WTC11 (cell line): ENCODE measurements around the gene GPC1. TPM values are rescaled to one million over a fixed set of nuclear protein-coding genes. Genes with fewer than 3 reads are reported as not detected.

ENCODE experiments used
- ATAC-seq: fragments of 200-7000 bp; cut with Tn5 transposase; 2 replicates; pipeline ENCODE4 v1.10.0; 2021; ENCODE audit warnings: mild to moderate bottlenecking, moderate library complexity
- CTCF ChIA-PET: fragments of 300-600 bp; sonication (Branson Sonifier 250); formaldehyde crosslinking; loops from one replicate; lab custom pipeline; 2021; ENCODE audit warnings: antibody characterized with exemption; lab: Charles Lee
- POLR2A ChIA-PET: fragments of 350-600 bp; sonication (Branson Sonifier 250); formaldehyde crosslinking; loops from one replicate; lab custom pipeline; 2021; ENCODE audit warnings: antibody characterized with exemption; lab: Charles Lee
- DNase-seq: peaks from one replicate; pipeline ENCODE4 v3.0.0; 2021; ENCODE audit warnings: low spot score
- H3K27ac Mint-ChIP-seq: 2 replicates; pipeline ENCODE4 v1.8.0; 2021; ENCODE audit warnings: mixed read lengths
- H3K27me3 Mint-ChIP-seq: 2 replicates; pipeline ENCODE4 v1.8.0; 2021; ENCODE audit warnings: low read depth, mild to moderate bottlenecking, moderate library complexity, mixed read lengths
- H3K36me3 Mint-ChIP-seq: 2 replicates; pipeline ENCODE4 v1.8.0; 2021; ENCODE audit warnings: mixed read lengths
- H3K4me1 Mint-ChIP-seq: 2 replicates; pipeline ENCODE4 v1.8.0; 2022; ENCODE audit warnings: mixed read lengths
- H3K4me3 Mint-ChIP-seq: 2 replicates; pipeline ENCODE4 v1.8.0; 2021; ENCODE audit warnings: mild to moderate bottlenecking, moderate library complexity, mixed read lengths
- H3K9me3 Mint-ChIP-seq: 2 replicates; pipeline ENCODE4 v1.8.0; 2021; ENCODE audit warnings: mixed read lengths
- ELF4 ChIP-seq: sonication (generic); formaldehyde crosslinking; IDR thresholded peaks from 2 replicates; pipeline ENCODE4 v1.8.1; 2022; ENCODE audit warnings: low read depth, mild to moderate bottlenecking, moderate library complexity, missing genetic modification reagents
- ESRRA ChIP-seq: sonication (generic); formaldehyde crosslinking; IDR thresholded peaks from 2 replicates; pipeline ENCODE4 v1.8.1; 2022; ENCODE audit warnings: mild to moderate bottlenecking, missing genetic modification reagents, borderline replicate concordance
- GRHL2 ChIP-seq: fragments of 250-450 bp; sonication (Bioruptor Pico); IDR thresholded peaks from 2 replicates; pipeline ENCODE4 v1.8.0; 2022; ENCODE audit warnings: mild to moderate bottlenecking, moderate library complexity; ENCODE audit not compliant: insufficient replicate concordance, severe bottlenecking
- GTF2I ChIP-seq: fragments of 250-450 bp; sonication (Bioruptor Pico); conservative IDR thresholded peaks from 2 replicates; pipeline ENCODE4 v1.4.0; 2021; ENCODE audit warnings: mild to moderate bottlenecking
- JUN ChIP-seq: sonication (generic); formaldehyde crosslinking; IDR thresholded peaks from 2 replicates; pipeline ENCODE4 v1.8.0; 2023; ENCODE audit warnings: mild to moderate bottlenecking, missing genetic modification reagents
- KAT7 ChIP-seq: sonication (generic); formaldehyde crosslinking; IDR thresholded peaks from 2 replicates; pipeline ENCODE4 v1.8.1; 2023; ENCODE audit warnings: missing genetic modification reagents, mild to moderate bottlenecking, borderline replicate concordance
- NFYB ChIP-seq: sonication (generic); formaldehyde crosslinking; conservative IDR thresholded peaks from 2 replicates; pipeline ENCODE4 v1.8.0; 2022; ENCODE audit warnings: low read depth, missing genetic modification reagents
- NR2C2 ChIP-seq: sonication (generic); formaldehyde crosslinking; IDR thresholded peaks from 2 replicates; pipeline ENCODE4 v1.8.0; 2022; ENCODE audit warnings: mild to moderate bottlenecking, missing genetic modification reagents
- ZNF121 ChIP-seq: sonication (generic); formaldehyde crosslinking; IDR thresholded peaks from 2 replicates; pipeline ENCODE4 v1.8.0; 2023; ENCODE audit warnings: missing genetic modification reagents
- ZNF317 ChIP-seq: sonication (generic); formaldehyde crosslinking; IDR thresholded peaks from 2 replicates; pipeline ENCODE4 v1.8.1; 2023; ENCODE audit warnings: low read depth, mild to moderate bottlenecking, moderate library complexity, missing genetic modification reagents, borderline replicate concordance
- ZNF423 ChIP-seq: fragments of 250-450 bp; sonication (Bioruptor Pico); IDR thresholded peaks from 2 replicates; pipeline ENCODE4 v2.1.2; 2022; ENCODE audit warnings: mild to moderate bottlenecking, moderate library complexity
- total RNA-seq: library from RNA; stranded (reverse); gene quantifications from 3 replicates; pipeline ENCODE4 v1.2.3, GENCODE V29; 2021
- TF ChIP-seq, protein P1 (sequence below): sonication (generic); formaldehyde crosslinking; IDR thresholded peaks from 2 replicates; pipeline ENCODE4 v1.8.1; 2022; ENCODE audit warnings: missing genetic modification reagents, borderline replicate concordance
- TF ChIP-seq, protein P2 (sequence below): sonication (generic); formaldehyde crosslinking; IDR thresholded peaks from 2 replicates; pipeline ENCODE4 v1.8.0; 2022; ENCODE audit warnings: mild to moderate bottlenecking, missing genetic modification reagents
- TF ChIP-seq, protein P3 (sequence below): sonication (generic); formaldehyde crosslinking; IDR thresholded peaks from 2 replicates; pipeline ENCODE4 v1.8.1; 2023; ENCODE audit warnings: mild to moderate bottlenecking, moderate library complexity, missing genetic modification reagents
- TF ChIP-seq, protein P4 (sequence below): sonication (generic); formaldehyde crosslinking; IDR thresholded peaks from 2 replicates; pipeline ENCODE4 v1.8.0; 2023; ENCODE audit warnings: missing genetic modification reagents
- TF ChIP-seq, protein P5 (sequence below): fragments of 250-450 bp; sonication (Bioruptor Pico); IDR thresholded peaks from 2 replicates; pipeline ENCODE4 v1.9.0; 2021; ENCODE audit warnings: mild to moderate bottlenecking
- TF ChIP-seq, protein P6 (sequence below): sonication (generic); formaldehyde crosslinking; conservative IDR thresholded peaks from 2 replicates; pipeline ENCODE4 v1.8.1; 2023; ENCODE audit warnings: mild to moderate bottlenecking, low read depth, missing genetic modification reagents, moderate library complexity

GPC1 gene
- total RNA-seq, 1 experiment from 2014 or later, result 41.5 TPM

DNA sequence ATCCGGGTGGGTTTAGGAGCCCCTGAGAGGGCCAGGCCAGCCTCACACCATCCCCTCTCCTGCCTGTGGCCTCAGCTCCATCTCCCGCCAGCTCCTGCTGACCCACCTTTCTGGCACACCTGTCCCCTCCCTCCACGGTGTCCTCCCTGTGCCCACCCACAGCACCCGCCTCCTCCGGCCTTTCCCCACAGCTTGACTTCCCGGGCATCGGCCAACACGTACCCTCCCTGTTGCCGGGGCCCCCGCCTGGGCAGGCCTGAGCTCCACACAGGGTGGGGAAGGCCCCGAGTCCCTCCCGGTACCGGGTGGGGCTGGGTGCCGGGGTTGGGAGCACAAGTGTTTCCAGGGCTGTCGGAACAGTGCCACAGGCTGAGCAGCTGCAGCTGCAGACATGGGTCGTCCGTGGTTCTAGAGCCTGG is 6.5 kb downstream of the GPC1 start (continued):
- TF ChIP-seq, protein P1, sequence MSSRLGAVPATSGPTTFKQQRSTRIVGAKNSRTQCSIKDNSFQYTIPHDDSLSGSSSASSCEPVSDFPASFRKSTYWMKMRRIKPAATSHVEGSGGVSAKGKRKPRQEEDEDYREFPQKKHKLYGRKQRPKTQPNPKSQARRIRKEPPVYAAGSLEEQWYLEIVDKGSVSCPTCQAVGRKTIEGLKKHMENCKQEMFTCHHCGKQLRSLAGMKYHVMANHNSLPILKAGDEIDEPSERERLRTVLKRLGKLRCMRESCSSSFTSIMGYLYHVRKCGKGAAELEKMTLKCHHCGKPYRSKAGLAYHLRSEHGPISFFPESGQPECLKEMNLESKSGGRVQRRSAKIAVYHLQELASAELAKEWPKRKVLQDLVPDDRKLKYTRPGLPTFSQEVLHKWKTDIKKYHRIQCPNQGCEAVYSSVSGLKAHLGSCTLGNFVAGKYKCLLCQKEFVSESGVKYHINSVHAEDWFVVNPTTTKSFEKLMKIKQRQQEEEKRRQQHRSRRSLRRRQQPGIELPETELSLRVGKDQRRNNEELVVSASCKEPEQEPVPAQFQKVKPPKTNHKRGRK, result no peak
- TF ChIP-seq, protein P2, sequence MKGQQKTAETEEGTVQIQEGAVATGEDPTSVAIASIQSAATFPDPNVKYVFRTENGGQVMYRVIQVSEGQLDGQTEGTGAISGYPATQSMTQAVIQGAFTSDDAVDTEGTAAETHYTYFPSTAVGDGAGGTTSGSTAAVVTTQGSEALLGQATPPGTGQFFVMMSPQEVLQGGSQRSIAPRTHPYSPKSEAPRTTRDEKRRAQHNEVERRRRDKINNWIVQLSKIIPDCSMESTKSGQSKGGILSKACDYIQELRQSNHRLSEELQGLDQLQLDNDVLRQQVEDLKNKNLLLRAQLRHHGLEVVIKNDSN (CRISPR knock-in tag), result no peak

DNA sequence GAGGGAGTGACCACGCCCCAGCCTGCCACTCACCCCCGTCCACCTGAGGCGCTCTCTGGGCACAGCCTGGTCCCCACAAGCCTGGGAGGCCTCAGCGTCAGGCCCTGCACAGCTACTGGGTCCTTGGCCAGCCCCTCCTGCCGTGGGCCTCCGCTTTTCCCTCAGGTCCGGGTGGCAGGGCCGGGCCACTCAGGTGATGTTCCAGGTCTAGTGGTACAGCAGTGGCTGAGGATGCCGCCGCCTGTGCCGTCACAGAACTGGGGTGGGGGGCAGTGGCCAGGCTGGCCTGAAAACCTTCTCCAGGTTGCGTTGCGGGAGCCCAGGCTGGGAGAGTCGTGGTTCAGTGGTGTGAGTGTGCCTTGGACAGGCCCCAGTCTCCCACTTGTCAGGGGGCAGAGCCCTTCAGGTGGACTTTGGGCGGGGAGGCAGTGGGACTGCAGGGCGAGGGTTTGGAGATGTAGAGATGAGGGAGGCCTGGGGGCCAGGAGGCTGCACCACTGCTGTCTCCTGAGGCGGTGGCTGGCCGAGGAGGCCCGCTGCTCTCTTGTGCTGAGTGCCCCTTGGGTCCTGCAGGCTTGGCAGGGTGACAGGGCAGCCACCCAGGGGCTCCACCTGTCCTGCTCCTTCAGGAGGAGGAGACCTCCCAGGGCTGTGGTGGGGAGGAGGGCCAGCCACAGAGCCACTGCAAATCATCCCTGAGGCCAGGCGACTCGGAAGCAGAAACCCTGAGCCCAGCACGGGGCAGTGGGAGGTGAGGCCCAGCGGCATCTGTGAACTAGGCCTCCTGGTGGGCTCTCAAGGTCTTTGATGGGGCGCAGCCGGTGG is 7.6 kb downstream of the GPC1 start:
- Mint-ChIP-seq H3K36me3 (no peaks in the 10 kb centered on the region), H3K27me3 (peaks cover 1% of the 10 kb centered on the region), H3K27ac (no peak overlapping the region), H3K9me3 (no peaks in the 10 kb centered on the region), H3K4me3 (no peak overlapping the region), H3K4me1 (no peaks in the 10 kb centered on the region; the same call in 1 of the 2 replicates)
- ATAC-seq, result no peak
- ChIA-PET CTCF (no interaction called here), POLR2A (no interaction called here)
- DNase-seq, result no peak
- TF ChIP-seq NFYB (CRISPR knock-in tag), result no peak
- TF ChIP-seq ELF4, result no peak

DNA sequence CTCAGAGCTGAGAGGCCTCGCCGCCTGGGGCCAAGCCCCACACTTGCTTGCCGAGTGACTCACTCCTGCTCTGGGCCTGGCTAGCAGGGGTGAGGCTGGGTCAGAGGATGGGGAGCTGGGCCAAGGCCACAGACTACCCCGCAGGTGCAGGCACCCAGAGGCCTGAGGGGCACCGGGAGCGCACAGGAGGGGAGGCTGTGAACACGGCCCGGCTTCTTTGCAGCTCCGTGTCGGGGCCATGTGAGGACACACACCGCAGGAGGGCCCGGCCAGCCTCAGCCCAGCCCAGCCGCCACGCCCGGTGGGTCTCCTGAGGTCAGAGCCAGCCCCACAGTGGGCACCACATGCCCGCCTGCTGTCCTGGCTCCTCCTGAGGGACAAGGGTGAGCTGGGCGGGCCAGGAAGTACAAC is 8.4 kb downstream of the GPC1 start:
- TF ChIP-seq, protein P3, sequence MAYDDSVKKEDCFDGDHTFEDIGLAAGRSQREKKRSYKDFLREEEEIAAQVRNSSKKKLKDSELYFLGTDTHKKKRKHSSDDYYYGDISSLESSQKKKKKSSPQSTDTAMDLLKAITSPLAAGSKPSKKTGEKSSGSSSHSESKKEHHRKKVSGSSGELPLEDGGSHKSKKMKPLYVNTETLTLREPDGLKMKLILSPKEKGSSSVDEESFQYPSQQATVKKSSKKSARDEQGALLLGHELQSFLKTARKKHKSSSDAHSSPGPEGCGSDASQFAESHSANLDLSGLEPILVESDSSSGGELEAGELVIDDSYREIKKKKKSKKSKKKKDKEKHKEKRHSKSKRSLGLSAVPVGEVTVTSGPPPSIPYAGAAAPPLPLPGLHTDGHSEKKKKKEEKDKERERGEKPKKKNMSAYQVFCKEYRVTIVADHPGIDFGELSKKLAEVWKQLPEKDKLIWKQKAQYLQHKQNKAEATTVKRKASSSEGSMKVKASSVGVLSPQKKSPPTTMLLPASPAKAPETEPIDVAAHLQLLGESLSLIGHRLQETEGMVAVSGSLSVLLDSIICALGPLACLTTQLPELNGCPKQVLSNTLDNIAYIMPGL (CRISPR knock-in tag), result no peak
- TF ChIP-seq NR2C2 (CRISPR knock-in tag), result no peak
- no peak for TF ChIP-seq ZNF423 (CRISPR knock-in tag)
- no peak for TF ChIP-seq ESRRA (CRISPR knock-in tag)
- TF ChIP-seq ZNF121 (CRISPR knock-in tag), result no peak
- TF ChIP-seq JUN (CRISPR knock-in tag), result no peak
- TF ChIP-seq, protein P4, sequence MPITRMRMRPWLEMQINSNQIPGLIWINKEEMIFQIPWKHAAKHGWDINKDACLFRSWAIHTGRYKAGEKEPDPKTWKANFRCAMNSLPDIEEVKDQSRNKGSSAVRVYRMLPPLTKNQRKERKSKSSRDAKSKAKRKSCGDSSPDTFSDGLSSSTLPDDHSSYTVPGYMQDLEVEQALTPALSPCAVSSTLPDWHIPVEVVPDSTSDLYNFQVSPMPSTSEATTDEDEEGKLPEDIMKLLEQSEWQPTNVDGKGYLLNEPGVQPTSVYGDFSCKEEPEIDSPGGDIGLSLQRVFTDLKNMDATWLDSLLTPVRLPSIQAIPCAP (CRISPR knock-in tag), result no peak
- no peak for TF ChIP-seq KAT7 (CRISPR knock-in tag)
- no peak for TF ChIP-seq GTF2I
- TF ChIP-seq, protein P5, sequence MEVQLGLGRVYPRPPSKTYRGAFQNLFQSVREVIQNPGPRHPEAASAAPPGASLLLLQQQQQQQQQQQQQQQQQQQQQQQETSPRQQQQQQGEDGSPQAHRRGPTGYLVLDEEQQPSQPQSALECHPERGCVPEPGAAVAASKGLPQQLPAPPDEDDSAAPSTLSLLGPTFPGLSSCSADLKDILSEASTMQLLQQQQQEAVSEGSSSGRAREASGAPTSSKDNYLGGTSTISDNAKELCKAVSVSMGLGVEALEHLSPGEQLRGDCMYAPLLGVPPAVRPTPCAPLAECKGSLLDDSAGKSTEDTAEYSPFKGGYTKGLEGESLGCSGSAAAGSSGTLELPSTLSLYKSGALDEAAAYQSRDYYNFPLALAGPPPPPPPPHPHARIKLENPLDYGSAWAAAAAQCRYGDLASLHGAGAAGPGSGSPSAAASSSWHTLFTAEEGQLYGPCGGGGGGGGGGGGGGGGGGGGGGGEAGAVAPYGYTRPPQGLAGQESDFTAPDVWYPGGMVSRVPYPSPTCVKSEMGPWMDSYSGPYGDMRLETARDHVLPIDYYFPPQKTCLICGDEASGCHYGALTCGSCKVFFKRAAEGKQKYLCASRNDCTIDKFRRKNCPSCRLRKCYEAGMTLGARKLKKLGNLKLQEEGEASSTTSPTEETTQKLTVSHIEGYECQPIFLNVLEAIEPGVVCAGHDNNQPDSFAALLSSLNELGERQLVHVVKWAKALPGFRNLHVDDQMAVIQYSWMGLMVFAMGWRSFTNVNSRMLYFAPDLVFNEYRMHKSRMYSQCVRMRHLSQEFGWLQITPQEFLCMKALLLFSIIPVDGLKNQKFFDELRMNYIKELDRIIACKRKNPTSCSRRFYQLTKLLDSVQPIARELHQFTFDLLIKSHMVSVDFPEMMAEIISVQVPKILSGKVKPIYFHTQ, result no peak
- TF ChIP-seq GRHL2 (CRISPR knock-in tag), result no peak
- TF ChIP-seq ZNF317, result no peak
- TF ChIP-seq, protein P6, sequence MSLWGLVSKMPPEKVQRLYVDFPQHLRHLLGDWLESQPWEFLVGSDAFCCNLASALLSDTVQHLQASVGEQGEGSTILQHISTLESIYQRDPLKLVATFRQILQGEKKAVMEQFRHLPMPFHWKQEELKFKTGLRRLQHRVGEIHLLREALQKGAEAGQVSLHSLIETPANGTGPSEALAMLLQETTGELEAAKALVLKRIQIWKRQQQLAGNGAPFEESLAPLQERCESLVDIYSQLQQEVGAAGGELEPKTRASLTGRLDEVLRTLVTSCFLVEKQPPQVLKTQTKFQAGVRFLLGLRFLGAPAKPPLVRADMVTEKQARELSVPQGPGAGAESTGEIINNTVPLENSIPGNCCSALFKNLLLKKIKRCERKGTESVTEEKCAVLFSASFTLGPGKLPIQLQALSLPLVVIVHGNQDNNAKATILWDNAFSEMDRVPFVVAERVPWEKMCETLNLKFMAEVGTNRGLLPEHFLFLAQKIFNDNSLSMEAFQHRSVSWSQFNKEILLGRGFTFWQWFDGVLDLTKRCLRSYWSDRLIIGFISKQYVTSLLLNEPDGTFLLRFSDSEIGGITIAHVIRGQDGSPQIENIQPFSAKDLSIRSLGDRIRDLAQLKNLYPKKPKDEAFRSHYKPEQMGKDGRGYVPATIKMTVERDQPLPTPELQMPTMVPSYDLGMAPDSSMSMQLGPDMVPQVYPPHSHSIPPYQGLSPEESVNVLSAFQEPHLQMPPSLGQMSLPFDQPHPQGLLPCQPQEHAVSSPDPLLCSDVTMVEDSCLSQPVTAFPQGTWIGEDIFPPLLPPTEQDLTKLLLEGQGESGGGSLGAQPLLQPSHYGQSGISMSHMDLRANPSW (CRISPR knock-in tag), result no peak
- H3K9me3 Mint-ChIP-seq, result no peaks in the 10 kb centered on the region
- no peak for ATAC-seq

More for the DNA sequence above, 8.4 kb downstream of the GPC1 start:
- H3K4me1 Mint-ChIP-seq, result no peaks in the 10 kb centered on the region
- no peak overlapping the region for H3K27ac Mint-ChIP-seq
- no peak for DNase-seq
- CTCF ChIA-PET, result no interaction called here
- H3K36me3 Mint-ChIP-seq, result no peaks in the 10 kb centered on the region
- H3K4me3 Mint-ChIP-seq, result no peak overlapping the region
- POLR2A ChIA-PET, result no interaction called here
- no peaks in the 10 kb centered on the region; the same call in 1 of the 2 replicates for H3K27me3 Mint-ChIP-seq
